ENCODE measurements around the gene STX1A. TPM values are rescaled to one million over a fixed set of nuclear protein-coding genes. Genes with fewer than 3 reads are reported as not detected.

STX1A gene
- total and polyA plus RNA-seq, 2 experiments from 2014 or later: 9.8 to 20.6 TPM

GRCh38 chr7:73712773-73713172 lies 6.7 kb downstream of the STX1A start:
- H3K9me3 ChIP-seq (ENCODE audit: low read depth): no peaks in the 10 kb centered on the region
- DNase-seq (ENCODE audit: low read depth in 1 of 2, low spot score in 1 of 2): no peak
- no peaks in the 10 kb centered on the region for H3K36me3 ChIP-seq
- no peaks in the 10 kb centered on the region for H3K27me3 ChIP-seq
- no peak overlapping the region for H3K4me3 ChIP-seq
- TF ChIP-seq CTCF (IDR thresholded peaks at IDR 0.05; ENCODE audit: low read depth, low read length): no peak
- H3K27ac ChIP-seq: no peak overlapping the region
- no peaks in the 10 kb centered on the region for H3K4me1 ChIP-seq (ENCODE audit: low read depth)

GRCh38 chr7:73708961-73709549 lies 10.4 kb downstream of the STX1A start:
- no peak for TF ChIP-seq CTCF (IDR thresholded peaks at IDR 0.05; ENCODE audit: low read depth, low read length)
- H3K4me1 ChIP-seq (ENCODE audit: low read depth): no peaks in the 10 kb centered on the region
- DNase-seq (ENCODE audit: low read depth in 1 of 2, low spot score in 1 of 2): no peak

DNA sequence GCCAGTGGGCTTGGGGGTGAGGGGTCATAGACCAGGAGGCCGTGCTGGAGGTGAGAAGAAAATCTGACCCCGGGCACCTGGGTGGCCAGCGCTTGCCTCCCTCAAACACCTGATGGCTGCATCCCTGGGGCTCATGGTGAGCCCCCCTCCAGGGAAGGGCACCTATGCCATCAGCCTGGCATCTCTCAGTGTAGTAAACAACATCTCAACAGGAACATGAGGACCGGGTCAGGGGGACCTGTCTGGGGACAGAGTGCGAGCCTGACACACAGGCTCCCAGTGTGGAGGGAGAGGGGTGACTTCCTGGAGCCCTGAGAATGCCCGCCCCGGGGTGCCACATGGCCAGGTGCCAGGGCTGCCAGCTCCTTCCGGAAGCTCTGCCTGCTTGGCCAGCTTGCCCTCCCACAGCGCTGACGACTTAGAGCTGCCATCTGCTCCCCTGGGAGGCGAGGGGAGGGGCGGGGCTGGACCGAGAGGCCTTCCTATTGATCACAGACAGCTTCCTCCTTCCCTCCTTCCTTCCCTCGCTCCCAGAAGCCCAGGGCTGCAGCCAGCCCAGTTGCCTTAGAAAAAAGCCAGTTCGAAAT lies 12.3 kb downstream of the STX1A start:
- Histone ChIP-seq H3K36me3 (no peaks in the 10 kb centered on the region), H3K27ac (no peak overlapping the region), H3K4me3 (no peak overlapping the region), H3K27me3 (no peaks in the 10 kb centered on the region), H3K9me3 (ENCODE audit: low read depth) (no peaks in the 10 kb centered on the region), H3K4me1 (ENCODE audit: low read depth) (peaks cover 6% of the 10 kb centered on the region)
- no peak for DNase-seq (ENCODE audit: low read depth in 1 of 2, low spot score in 1 of 2)
- TF ChIP-seq CTCF (IDR thresholded peaks at IDR 0.05; ENCODE audit: low read depth, low read length): no peak

More at GRCh38 chr7:73708961-73709549, 10.4 kb downstream of the STX1A start:
- Histone ChIP-seq H3K9me3 (ENCODE audit: low read depth) (no peaks in the 10 kb centered on the region), H3K36me3 (no peaks in the 10 kb centered on the region), H3K27ac (no peak overlapping the region), H3K4me3 (no peak overlapping the region), H3K27me3 (no peaks in the 10 kb centered on the region)

DNA sequence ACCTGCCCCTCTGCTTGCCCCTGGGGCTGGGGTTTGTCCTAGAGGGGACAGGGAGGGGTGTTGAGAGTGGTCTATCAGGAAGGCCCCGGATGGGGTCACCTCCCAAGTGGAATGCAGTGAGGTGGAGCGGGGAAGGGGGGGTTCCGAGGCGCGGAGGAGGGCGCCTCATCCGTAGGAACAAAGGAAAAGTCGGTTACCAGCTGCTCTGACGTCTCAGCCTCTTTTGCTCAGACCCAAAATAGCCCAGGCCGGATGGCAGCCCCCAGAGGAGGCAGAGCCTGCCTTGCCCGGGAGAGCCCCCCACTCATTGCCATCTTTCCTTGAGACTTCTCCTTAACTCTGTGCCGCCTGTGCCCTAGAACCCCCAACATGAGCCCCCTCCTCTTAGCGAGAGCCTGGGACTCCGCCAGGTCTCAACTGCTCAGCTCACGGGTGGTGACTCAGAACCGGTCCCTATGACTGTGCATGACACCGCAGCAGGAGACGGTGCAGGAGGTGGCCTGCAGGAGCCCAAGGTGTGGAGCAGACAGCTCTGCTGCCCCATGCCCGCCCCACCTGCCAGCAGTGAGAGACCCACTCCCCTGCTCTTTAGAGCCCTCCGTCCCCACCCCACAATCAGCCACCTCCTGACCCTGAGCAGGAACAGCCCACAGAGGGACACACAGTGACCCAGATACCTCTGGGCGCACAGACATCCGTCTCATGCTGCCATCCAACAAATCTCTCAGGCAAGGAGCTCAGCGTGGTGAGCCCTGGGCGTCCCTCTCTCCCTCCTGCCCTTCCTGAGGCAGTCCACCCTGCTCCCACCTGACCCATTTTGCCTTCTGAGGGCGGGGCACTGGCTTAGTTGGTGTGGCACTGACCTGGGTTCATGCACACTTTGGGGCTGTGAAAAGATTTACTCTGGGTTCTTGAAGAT lies 13.1 kb downstream of the STX1A start:
- no peaks in the 10 kb centered on the region for H3K9me3 ChIP-seq (ENCODE audit: low read depth)
- no peak for TF ChIP-seq CTCF (IDR thresholded peaks at IDR 0.05; ENCODE audit: low read depth, low read length)
- H3K4me3 ChIP-seq: no peak overlapping the region
- no peaks in the 10 kb centered on the region for H3K36me3 ChIP-seq
- H3K27ac ChIP-seq: no peak overlapping the region
- DNase-seq (ENCODE audit: low read depth in 1 of 2, low spot score in 1 of 2): no peak
- H3K4me1 ChIP-seq (ENCODE audit: low read depth): peaks cover 6% of the 10 kb centered on the region
- no peaks in the 10 kb centered on the region for H3K27me3 ChIP-seq

DNA sequence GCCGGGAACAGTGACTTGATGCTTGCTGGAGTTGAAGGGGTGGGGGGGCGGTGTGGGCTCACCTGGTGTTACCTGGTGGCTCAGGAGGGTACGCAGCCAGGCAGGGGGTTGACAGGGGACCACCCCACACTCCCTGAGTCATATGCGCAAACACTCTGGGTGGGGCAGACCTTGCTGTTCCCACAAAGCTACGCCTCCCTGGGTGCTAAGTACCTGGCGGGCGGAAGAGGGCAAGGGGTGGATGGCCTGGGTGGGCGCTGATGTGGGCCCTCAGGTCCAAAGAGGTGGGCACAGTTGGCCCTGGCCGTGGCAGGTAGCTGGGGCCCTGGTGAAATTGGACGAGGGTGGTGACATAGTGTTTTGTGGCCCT lies 13.9 kb downstream of the STX1A start:
- Histone ChIP-seq H3K4me3 (no peak overlapping the region), H3K36me3 (no peaks in the 10 kb centered on the region), H3K9me3 (ENCODE audit: low read depth) (no peaks in the 10 kb centered on the region), H3K4me1 (ENCODE audit: low read depth) (peaks cover 6% of the 10 kb centered on the region), H3K27me3 (no peaks in the 10 kb centered on the region), H3K27ac (no peak overlapping the region)
- DNase-seq (ENCODE audit: low read depth in 1 of 2, low spot score in 1 of 2): no peak
- TF ChIP-seq CTCF (IDR thresholded peaks at IDR 0.05; ENCODE audit: low read depth, low read length): no peak

Measured in cardiac muscle cell (in vitro differentiated cells and primary cell).